ENCODE measurements around the gene SORCS2. TPM values are rescaled to one million over a fixed set of nuclear protein-coding genes. Genes with fewer than 3 reads are reported as not detected.

The SORCS2 gene
- total RNA-seq, 2 experiments from 2014 or later = 0.03 TPM; not detected in 1

- no peak for DNase-seq (ENCODE audit: low spot score)
- H3K4me2 ChIP-seq (ENCODE audit: low read length) = no peak overlapping the region
- no peak overlapping the region for H2AFZ ChIP-seq (ENCODE audit: low read length)
- TF ChIP-seq EZH2phosphoT487 (IDR thresholded peaks at IDR 0.05; ENCODE audit: borderline replicate concordance, low read depth, low read length) (no peak), CTCF (conservative IDR thresholded peaks at IDR 0.05; ENCODE audit: low read length) (no peak)
- intact Hi-C loops (cut with micrococcal nuclease; ENCODE audit: unreplicated experiment) = no loop called here
- H3K9me3 ChIP-seq (ENCODE audit: low read length) = no peaks in the 10 kb centered on the region
- CTCF ChIA-PET (ENCODE audit: unreplicated experiment) = no interaction called here
- no peaks in the 10 kb centered on the region for H3K36me3 ChIP-seq (ENCODE audit: insufficient read depth, low read length)
- no peaks in the 10 kb centered on the region for H3K4me1 ChIP-seq (ENCODE audit: insufficient read depth, low read length, poor library complexity, severe bottlenecking)
- POLR2A ChIA-PET = interaction anchor here (1.0 kb wide), 1 partner anchor 15 kb away, joined by 3 read pairs; no protein-coding TSS in a partner anchor
- no peak overlapping the region for H3K27ac ChIP-seq (ENCODE audit: low read depth, low read length, poor library complexity, severe bottlenecking)
- no peaks in the 10 kb centered on the region for H3K9me2 ChIP-seq (ENCODE audit: insufficient read depth, low read length)
- no peaks in the 10 kb centered on the region for H4K20me1 ChIP-seq (ENCODE audit: insufficient read depth, low read length)
- no TSS peak for BruUV-seq (replicated peaks)
- H3K4me3 ChIP-seq (ENCODE audit: low read depth, low read length, poor library complexity, severe bottlenecking) = no peak overlapping the region
- no peaks in the 10 kb centered on the region for H3K79me2 ChIP-seq (ENCODE audit: insufficient read depth, low read depth, low read length)
Observed at GRCh38 chr4:7774301-7775294, 582.3 kb downstream of the SORCS2 start.

DNA sequence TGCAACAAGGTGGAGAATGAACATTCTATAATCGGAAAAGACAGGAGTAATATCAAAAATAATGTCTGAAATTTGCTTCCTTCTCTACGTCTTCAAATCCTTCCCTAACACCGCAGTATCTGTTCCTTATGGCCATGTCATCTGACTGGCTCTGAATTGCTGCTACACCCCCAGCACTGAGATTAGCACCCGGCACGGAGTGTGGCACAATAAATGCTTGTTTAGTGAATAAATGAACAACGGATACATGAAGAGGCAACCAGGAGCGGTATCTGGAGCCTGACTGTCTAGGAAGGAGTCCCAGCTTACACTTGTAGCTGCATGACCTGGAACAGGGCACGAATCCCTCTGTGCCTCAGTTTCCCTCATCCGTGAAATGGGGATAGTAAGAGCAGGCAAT, 583.1 kb downstream of the SORCS2 start:
- Histone ChIP-seq H3K4me3 (ENCODE audit: low read depth, low read length, poor library complexity, severe bottlenecking) (no peak overlapping the region), H4K20me1 (ENCODE audit: insufficient read depth, low read length) (no peaks in the 10 kb centered on the region), H3K36me3 (ENCODE audit: insufficient read depth, low read length) (no peaks in the 10 kb centered on the region), H3K27ac (ENCODE audit: low read depth, low read length, poor library complexity, severe bottlenecking) (no peak overlapping the region), H3K9me2 (ENCODE audit: insufficient read depth, low read length) (no peaks in the 10 kb centered on the region), H2AFZ (ENCODE audit: low read length) (no peak overlapping the region), H3K4me1 (ENCODE audit: insufficient read depth, low read length, poor library complexity, severe bottlenecking) (no peaks in the 10 kb centered on the region), H3K79me2 (ENCODE audit: insufficient read depth, low read depth, low read length) (no peaks in the 10 kb centered on the region), H3K9me3 (ENCODE audit: low read length) (no peaks in the 10 kb centered on the region), H3K4me2 (ENCODE audit: low read length) (no peak overlapping the region)
- ChIA-PET POLR2A (no interaction called here), CTCF (ENCODE audit: unreplicated experiment) (no interaction called here)
- BruUV-seq (replicated peaks) = no TSS peak
- no peak for DNase-seq (ENCODE audit: low spot score)
- TF ChIP-seq EZH2phosphoT487 (IDR thresholded peaks at IDR 0.05; ENCODE audit: borderline replicate concordance, low read depth, low read length) = no peak
- TF ChIP-seq CTCF (conservative IDR thresholded peaks at IDR 0.05; ENCODE audit: low read length) = no peak
- intact Hi-C loops (cut with micrococcal nuclease; ENCODE audit: unreplicated experiment) = no loop called here

All from OCI-LY7 (cell line).